ENCODE measurements around the gene FBXW11.
A peak's percentile ranks its signal among the peaks of the same experiment; 100 is the strongest.

Gene FBXW11

DNA sequence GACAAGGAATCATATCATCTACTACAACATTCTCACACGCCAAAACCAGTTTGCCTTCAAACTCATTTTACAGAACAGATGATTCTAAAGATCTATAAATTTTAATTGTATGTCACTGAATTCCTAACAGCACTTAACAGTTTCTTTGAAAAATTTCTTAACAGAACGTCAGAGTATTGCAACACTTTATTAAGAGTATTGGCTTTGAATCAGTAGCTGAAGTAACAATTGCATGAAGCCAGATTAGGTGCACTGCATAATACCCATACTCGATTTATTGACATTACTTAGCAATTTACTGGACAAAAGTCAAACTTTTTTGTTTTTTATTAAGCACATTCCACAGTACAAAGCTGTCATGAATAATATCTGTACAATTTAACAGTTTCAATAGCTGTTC is 145.1 kb downstream of the FBXW11 start:
- DNase-seq: no peak

DNA sequence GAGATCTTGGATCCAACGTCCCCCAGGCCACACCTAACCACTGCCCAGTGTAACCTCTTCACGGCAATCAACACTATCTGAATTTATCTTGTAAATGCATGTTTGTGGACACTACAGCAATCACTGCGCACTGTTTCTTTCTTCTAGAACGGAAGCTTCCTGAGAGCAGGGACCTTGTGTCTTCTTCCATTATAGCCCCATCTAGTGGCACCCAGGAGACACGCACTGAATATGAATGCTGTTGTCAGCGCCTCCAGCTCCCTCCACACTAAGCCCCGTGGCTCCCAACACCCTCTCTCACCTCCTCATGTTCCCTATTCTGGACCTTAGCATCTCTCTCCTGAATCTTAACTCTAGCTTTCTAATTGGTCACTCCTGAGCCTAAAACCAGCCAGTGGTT is 148.1 kb downstream of the FBXW11 start:
- no peak for DNase-seq

DNA sequence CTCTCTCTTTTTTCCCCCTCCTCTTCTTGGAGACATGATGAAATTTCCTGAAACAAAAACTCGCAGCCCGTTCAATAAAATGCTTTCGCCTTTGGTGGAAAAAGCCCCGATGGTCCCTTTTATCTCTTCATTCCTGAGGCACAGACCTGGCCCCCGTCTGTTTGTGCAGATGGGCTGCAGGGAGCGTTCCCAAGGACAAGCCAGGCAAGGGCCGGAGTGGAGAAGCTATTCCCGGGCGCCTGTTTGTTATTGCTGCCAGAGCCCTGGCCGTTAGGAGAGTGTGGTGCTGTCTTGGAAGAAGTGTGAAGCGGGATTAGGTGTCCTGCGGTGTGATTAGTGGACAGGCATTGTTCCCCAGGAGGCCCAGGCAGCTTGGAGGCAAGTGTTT is 149.0 kb downstream of the FBXW11 start:
- no peak for DNase-seq

DNA sequence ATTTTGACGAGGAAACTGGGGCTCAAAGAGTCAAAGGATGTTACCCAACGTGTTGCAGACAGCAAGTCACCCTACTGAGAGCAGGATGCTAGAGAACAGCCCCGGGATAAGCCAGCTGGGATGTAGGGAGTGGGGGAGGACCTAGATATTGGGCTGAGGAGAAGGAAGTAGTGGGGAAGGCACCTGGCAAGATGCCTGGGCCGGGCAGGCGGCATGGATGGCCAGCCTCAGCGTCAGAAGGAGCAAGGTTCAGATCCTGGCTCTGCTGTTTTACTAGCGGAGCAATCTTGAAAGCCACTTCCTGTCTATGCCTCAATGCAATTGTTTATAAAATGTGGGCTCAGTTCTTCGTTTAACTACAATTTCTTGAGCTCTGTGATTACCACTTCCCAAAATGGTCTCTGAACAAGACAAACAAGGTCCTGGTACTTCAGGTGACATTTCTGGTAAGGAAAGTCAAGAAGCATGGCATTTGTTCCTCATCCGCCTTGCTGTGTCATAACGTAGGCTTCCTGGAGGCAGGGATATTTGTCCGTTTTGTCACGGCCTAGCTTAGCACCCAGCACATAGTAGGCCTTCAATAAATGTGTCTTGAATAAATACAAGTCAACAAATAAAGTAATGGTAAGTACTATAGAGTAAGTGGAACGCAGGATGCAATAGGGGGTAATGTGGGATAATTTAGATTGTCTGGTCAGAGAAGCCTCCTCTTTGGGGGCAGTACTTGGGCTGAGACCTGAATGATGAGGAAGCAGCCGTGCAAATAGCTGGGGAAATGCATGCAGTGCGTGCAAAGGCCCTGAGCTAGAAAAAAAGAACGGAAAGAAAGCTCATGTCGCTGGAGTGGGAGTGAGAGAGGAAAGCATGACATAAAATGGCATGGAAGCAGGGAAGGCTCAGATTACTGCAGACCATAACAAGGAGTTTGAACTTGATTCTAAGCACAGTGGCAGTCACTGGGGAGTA is 150.4 kb downstream of the FBXW11 start:
- DNase-seq: no peak

DNA sequence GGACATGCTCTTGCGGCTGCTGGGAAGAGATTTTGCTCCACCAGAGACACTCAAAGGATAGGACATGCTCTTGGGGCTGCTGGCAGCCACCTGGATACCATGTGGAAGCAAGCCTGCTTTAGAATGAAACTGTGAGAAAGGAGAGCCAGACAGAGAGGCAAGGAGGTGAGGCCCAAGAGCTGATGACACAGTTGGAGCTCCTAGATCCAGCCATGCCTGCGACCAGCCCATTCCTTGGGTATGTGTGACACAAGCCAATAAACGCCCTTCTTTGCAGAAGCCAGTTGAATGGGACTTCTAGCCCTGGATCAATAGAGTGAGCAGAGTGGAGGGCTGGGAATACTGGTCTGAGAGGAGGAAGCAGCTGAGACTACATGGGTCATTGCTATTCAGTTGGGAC is 151.2 kb downstream of the FBXW11 start:
- DNase-seq: no peak

DNA sequence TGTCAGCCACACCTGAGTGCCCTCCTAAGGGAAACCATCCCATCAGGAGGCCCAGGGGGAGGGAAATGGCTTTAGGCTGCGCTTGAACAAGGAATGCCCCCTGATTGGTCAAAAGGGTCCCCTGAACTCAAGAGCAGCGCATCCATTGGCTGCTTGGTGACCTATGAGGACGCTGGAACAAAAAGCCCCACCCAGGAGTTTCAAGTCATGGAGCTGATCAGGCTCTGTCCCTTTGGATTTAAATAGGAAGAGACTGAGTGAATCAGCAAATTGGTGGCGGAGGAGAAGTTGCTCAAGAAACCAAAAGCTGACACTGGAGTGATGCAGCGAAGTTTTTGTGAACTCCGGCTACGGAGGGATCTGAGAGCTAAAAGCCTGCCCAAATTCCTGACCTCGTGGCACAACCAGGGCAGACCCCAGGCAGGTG is 154.2 kb downstream of the FBXW11 start:
- DNase-seq: no peak

DNA sequence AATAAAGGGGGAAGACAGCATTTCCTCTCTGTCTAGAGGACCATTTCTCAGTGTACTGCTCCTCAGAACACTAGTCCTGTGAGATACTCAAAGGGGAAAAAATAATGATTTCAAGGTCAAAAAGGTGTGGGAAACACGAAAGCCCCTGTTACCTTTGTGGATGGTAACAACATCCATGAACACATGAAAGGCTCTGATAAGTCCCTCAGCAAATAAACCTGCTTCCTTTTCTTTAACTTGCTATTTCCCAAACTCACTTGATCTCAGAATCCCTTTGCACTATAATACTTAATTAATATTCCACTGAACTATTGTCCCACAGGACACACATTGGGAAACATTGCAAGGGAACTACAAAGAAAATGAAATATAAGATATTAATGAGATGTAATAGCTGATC is 155.2 kb downstream of the FBXW11 start:
- no peak for DNase-seq

DNA sequence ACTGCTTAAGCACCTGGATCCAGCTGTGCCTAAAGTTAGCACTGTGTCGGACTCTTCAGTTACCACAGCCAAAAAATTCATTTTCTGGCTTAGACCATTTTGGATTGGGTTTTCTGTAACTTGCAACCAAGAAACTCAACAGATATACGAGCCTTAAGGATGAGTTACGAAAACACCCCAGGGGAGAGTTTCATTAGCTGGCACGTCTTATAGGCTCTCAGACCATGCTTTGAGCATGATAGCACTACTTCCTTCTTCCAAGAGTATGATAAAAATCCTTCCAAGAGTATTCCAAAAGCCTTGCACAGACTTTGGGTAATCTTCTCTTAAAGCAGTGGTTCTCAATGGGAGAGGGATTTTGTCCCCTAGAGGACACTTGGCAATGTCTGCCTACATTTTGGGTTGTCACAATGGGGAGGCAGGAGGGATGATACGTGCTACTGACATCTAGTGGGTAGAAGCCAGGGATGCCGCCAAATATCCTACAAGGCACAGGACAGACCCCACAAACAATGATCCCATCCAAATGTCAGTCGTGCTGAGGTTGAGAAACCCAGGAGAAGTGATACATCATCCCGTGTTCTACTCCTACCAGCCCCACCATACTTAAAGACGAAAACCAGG is 156.0 kb downstream of the FBXW11 start:
- DNase-seq: no peak

DNA sequence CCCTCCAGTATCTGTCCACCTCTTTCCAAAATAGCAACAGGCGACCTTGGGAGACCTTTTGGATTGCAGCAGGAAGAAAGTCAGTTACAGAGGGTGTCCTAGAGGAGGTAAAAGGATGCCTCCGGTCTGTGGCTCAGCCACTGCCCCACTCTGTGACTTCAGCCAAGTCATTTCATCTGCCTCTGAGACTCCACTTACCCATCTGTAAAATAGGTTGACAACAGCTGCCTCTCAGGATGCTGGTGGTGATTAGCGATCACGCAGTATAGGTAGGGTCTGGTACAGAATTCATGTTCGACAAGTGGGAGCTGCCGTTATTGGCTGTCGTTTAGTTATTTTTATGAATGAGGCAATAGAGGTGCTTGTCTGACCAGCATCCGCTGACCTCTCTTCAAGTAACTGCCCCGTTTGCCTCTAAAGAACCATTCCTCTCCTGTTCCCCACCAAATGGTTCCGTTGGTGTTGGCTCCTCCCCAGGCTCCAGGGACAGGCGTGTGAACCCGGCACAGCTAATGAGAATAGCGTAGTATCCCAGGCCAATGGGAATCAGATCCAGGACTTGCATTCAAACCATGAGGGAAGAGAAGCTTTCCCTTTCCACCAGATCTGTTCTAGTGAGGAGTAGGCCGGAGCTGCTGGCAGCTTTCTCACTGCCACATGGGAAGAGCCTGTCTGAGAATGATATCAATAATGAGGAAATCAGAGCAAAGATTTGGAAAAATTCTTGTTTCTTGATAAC is 156.7 kb downstream of the FBXW11 start:
- no peak for DNase-seq

DNA sequence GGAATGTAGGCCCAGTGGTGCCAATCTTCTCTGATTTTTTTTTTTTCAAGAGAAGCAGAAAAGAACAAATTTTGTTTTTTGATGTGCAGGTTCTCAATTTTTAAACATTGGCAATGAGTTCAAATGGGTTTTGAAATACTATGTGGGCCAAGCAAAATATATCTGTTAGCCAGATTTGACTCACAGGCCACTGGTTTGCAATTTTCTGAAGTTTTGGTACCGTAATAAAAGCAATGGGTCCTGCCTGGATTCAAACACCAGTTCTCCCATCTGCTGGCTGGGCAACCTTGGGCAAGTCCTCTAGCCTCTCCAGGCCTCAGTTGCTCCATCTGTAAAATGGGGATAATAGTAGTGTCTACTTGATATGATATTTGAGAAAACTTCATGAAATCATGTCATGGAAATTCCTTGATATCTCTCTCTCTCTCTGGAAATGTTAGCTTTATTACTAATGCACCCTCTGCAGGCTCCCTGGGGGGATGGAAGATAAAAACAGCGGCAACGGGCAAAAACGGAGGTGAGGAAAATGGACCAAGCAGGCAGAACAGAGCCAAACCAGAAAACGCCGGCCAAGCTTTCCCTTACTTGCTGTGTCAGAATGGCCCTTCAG is 157.4 kb downstream of the FBXW11 start:
- no peak for DNase-seq

DNA sequence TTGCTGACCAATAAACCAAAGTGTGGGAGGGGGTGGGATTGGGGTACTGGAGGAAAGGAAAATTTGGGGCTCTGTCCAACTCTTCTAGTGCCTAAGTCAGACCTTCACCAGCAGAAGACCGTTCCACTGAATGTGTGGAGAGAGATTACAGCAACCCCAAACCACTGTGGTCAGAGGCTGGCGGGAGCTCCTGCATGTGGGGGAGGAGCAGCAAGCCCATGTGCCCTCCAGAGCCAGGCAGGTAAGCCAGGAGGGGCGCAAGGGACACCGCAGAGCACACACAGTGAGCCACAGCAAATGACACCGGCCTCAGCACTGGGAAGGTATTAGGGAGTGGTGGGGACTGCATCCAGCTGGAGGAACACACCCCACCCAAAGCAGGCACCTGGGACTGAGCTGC is 158.0 kb downstream of the FBXW11 start:
- DNase-seq: no peak

DNA sequence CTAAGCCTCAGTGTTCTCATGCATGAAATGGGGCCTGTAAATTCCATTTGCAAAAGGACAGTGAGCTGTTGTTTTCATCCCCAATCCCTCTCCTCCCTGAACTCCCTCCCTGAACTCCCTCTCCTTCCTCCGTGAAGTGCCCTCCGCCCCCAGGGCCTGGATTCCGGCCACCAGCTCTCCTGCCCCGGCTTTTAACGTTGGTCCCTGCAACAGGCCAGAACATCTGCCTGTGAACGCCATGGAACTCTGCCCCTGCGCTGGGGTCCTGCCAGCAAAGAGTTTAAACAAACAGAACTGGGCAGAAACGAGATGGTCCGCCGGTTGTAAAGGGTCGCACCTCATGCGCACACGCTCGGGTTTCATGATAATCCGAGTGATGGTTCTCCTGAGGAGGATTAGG is 158.4 kb downstream of the FBXW11 start:
- no peak for DNase-seq

DNA sequence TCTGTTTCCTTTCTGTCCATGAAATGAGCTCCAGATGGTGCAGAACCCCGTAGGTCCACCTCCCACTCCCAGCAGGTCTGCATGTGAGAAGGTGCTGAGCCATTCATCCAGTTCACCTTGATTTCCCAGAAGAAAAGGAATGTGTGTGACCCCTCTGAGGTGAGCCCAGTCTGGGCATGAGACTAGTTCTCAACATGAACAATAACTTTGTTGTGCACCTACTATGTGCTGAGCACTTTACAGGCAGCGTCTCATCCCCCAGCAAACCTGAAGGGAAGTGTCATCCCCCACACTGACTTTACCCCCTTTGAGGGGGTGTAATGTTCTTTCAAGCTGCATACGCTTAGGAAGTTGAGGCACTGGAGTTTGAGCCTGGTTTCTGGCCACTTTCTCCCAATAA is 159.4 kb downstream of the FBXW11 start:
- DNase-seq: no peak

DNA sequence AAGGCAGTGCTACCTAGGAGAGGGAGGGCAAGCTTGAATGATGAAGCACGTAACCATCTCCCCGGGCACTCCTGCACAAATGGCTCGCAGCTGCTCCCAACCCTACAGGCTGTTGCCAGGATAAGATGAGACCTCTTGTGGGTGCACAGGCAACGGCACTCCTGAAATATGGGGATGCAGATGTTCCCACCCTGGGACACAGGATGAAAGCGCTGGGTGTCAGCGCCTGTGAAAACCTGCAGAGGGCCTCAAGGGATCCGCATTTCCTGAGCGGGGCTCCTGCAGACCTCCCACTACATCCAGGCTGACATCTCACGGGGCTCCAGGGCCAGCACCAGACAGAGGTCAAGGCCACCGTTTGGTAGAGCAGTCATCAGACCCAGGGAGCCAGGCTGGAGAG is 160.1 kb downstream of the FBXW11 start:
- DNase-seq: no peak

DNA sequence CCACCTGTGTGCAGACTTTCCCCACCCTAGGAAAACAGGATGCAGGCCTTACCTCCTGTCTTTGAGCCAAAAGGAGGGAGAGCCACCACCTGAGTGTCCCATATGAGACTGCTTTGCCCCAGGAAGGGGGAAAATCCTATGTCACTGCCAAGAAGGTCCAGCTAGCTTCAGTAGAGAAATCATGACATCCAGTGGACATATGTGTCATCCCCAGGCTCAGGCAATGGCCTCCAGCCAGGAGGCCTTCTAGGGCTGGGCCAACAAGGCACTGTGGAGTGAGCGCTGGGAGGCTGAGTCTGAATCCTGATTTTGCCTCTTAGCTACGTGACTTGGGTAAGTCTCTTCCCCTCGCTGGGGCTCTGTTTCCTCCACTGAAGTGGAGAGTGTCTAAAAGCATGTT is 160.6 kb downstream of the FBXW11 start:
- no peak for DNase-seq

DNA sequence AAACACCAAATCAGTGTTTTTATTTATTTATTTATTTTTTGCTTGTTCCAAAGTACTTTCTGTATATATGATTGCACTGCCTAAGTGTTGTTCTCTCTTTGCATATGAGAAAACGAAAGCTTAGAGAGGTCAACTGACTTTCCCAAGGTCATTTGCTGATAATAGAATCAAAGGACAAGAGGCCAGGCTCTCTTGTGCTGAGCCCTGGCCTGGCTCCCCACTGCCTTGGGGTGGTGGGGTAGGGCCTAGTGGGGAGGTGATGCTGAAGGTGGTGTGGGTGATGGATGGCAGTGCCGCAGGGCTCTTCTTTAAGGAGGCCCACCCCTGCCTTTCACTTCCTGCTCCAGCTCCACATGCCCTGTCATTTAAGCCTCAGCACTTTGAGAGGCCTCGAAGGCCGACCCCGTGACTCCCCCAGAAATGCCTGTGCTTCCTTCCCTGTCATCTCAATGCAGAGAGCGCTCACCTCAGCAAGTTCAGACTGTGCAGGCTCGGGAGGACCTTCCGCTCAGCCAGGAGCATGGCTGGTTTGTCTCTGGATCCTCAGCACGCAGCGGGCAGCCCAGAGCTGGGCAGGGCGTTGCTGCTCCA is 161.3 kb downstream of the FBXW11 start:
- no peak for DNase-seq

DNA sequence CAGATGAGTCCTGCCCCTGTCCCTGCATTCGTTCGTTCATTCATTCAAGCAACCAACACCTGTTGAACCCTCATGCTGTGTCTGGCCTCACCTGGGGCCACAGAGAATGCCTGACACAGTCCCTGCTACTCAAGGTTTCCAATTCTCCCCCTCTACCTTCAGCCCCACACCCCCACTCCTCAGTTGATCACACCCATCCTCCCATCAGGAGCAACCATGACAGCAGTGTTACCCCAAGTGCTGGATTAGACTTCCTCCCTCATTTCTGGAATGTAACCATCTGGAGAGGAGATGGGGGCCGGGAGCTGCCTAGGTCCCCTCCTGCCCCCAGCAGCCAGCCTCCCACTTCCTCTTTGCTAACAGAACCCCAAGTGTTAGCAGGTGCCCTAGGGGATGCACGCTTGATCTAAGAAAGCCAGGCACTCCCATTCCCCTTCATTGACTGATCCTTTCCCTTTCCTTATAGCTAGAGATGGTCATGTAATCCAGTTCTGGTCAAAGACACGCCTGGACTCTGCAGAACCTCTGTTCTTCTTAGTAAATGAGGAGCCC is 163.6 kb downstream of the FBXW11 start:
- no peak for DNase-seq

DNA sequence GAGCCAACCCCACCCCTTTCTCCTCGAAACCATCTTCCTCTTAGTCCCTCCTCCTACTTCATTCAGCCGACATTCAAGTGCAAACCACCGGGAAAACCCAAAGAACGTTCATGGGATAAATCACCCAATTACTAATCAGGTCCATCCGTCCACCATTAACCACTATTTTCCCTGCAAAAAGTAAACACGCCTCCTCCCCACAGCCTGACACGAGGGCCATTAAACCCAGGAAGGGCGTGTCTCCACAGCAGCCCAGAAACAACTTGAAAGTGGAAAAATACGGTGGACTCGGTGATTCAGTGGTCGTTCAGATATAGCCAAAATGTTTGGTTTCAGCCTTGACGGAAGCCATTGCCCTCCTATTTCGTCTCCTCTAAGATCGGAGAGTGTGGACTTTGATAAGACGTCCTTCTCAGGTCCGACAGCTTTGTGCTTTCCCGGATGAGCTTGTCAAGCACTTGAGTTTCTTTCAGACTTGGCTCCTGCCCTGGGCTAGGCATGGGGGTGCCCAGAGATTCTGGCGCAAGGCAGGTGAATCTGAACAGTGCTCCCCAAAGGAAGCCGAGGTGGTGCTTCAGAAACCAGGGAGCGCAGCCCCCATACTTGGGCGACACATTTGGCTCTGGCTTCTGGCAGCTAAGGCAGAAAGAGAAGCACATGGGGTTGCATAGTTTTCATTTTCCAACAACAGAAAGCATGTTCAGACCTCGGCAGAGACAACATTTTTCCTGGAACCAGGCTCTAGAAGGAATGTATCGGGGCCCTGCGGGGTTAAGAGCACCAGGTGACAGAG is 164.3 kb downstream of the FBXW11 start:
- DNase-seq: no peak

DNA sequence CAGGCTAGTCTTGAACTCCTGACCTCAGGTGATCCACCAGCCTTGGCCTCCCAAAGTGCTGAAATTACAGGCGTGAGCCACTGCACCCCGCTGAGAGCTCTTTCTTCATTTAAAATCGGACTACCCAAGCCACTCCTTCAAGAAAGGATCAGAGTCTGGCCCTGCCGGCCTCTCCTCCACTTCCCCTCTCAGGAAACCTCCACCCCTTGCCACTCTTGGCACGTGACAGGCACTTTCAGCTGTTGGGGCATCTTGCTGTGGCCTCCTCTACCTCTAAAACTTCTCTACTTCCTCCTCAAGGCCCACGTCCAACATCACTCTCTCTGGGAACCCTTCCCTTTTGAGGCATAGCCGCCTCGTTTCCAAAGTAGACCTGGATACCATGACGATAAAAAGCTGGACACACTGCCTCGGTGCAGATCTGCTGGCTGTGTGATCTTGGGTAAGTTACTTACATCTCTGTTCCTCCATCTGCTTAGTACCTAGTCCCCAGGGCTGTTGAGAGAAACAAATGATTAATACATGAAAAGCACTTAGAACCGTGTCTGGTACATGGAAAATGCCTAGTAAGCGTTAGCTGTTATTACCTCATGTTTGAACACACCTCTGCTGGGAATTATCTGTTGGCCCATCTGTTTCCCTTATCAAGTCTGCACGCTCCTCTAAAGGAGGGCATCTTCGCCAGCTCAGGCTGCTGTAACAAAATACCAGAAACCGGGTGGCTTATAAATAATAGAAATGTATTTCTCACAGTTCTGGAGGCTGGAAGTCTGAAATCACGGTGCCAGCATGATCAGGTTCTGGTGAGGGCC is 165.5 kb downstream of the FBXW11 start:
- no peak for DNase-seq

DNA sequence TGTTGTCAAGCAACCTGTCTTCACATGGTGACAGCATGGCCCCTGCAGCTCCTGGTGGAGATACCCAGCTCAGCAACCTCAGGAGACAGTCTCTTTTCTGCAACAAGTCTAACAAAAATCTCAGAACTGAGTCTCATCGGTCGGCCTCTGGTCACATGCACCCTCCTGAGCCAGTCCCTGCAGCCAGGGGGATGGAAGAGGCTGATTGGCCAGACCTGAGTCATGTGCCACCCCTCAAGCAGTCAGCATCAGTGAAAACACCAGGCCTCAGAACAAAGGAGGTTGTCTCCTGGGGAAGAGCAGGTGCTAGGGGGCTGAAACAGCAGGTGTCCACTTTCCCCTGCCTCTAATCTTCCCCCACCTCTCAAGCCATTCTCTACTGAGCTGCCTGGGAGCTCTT is 166.4 kb downstream of the FBXW11 start:
- peak; percentile 24 for DNase-seq

DNA sequence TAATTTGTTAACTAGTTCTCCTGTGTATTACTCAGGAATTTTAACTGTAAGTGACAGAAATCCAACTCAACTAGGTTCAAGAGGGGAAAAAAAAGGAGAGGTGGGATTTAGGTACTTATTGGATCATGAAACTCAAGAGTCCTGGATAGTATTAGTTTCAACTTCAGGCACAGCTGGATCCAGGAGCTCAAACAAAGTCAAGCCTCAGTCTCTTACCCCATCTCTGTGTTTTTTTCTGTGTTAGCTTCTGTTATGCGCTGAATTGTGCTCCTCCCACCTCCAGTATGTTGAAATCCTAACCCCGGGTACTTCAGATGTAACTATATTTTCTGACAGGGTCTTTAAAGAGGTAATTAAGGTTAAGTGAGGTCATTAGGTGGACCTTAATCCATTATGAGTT is 167.3 kb downstream of the FBXW11 start:
- DNase-seq: no peak
